ENCODE measurements around the gene AOPEP.

Gene AOPEP

GRCh38 chr9:94925751-94926430 lies 199.4 kb downstream of the AOPEP start:
- H3K27me3 ChIP-seq (ENCODE audit: control insufficient read depth, insufficient read depth, low read length) = no peaks in the 10 kb centered on the region
- H3K36me3 ChIP-seq (ENCODE audit: control insufficient read depth, insufficient read depth, low read length) = no peaks in the 10 kb centered on the region
- peaks cover 63% of the 10 kb centered on the region for H3K4me1 ChIP-seq (ENCODE audit: control insufficient read depth, insufficient read depth, low read length)
- H3K9ac ChIP-seq (ENCODE audit: low read length) = no peak overlapping the region
- H3K9me3 ChIP-seq (ENCODE audit: control insufficient read depth, low read length) = no peaks in the 10 kb centered on the region
- no peak overlapping the region for H3K4me3 ChIP-seq (ENCODE audit: low read length)

GRCh38 chr9:94926431-94926800 lies 199.9 kb downstream of the AOPEP start:
- H3K9ac ChIP-seq (ENCODE audit: low read length) = no peak overlapping the region
- H3K4me1 ChIP-seq (ENCODE audit: control insufficient read depth, insufficient read depth, low read length) = peaks cover 68% of the 10 kb centered on the region
- no peaks in the 10 kb centered on the region for H3K9me3 ChIP-seq (ENCODE audit: control insufficient read depth, low read length)
- H3K36me3 ChIP-seq (ENCODE audit: control insufficient read depth, insufficient read depth, low read length) = no peaks in the 10 kb centered on the region
- no peak overlapping the region for H3K4me3 ChIP-seq (ENCODE audit: low read length)
- no peaks in the 10 kb centered on the region for H3K27me3 ChIP-seq (ENCODE audit: control insufficient read depth, insufficient read depth, low read length)

- Histone ChIP-seq H3K27me3 (ENCODE audit: control insufficient read depth, insufficient read depth, low read length) (no peaks in the 10 kb centered on the region), H3K9me3 (ENCODE audit: control insufficient read depth, low read length) (no peaks in the 10 kb centered on the region), H3K4me3 (ENCODE audit: low read length) (no peak overlapping the region), H3K36me3 (ENCODE audit: control insufficient read depth, insufficient read depth, low read length) (no peaks in the 10 kb centered on the region), H3K9ac (ENCODE audit: low read length) (no peak overlapping the region), H3K4me1 (ENCODE audit: control insufficient read depth, insufficient read depth, low read length) (peaks cover 63% of the 10 kb centered on the region)
These were observed 200.7 kb downstream of the AOPEP start for GRCh38 chr9:94927048-94927761.

GRCh38 chr9:94927762-94928670 lies 201.5 kb downstream of the AOPEP start:
- no peak overlapping the region for H3K4me3 ChIP-seq (ENCODE audit: low read length)
- no peak overlapping the region for H3K9ac ChIP-seq (ENCODE audit: low read length)
- no peaks in the 10 kb centered on the region for H3K27me3 ChIP-seq (ENCODE audit: control insufficient read depth, insufficient read depth, low read length)
- no peaks in the 10 kb centered on the region for H3K36me3 ChIP-seq (ENCODE audit: control insufficient read depth, insufficient read depth, low read length)
- peaks cover 56% of the 10 kb centered on the region for H3K4me1 ChIP-seq (ENCODE audit: control insufficient read depth, insufficient read depth, low read length)
- H3K9me3 ChIP-seq (ENCODE audit: control insufficient read depth, low read length) = no peaks in the 10 kb centered on the region

GRCh38 chr9:94928691-94929368 lies 202.3 kb downstream of the AOPEP start:
- no peaks in the 10 kb centered on the region for H3K9me3 ChIP-seq (ENCODE audit: control insufficient read depth, low read length)
- peaks cover 55% of the 10 kb centered on the region for H3K4me1 ChIP-seq (ENCODE audit: control insufficient read depth, insufficient read depth, low read length)
- H3K36me3 ChIP-seq (ENCODE audit: control insufficient read depth, insufficient read depth, low read length) = no peaks in the 10 kb centered on the region
- no peak overlapping the region for H3K9ac ChIP-seq (ENCODE audit: low read length)
- no peaks in the 10 kb centered on the region for H3K27me3 ChIP-seq (ENCODE audit: control insufficient read depth, insufficient read depth, low read length)
- H3K4me3 ChIP-seq (ENCODE audit: low read length) = no peak overlapping the region

GRCh38 chr9:94929369-94929756 lies 202.9 kb downstream of the AOPEP start:
- no peaks in the 10 kb centered on the region for H3K27me3 ChIP-seq (ENCODE audit: control insufficient read depth, insufficient read depth, low read length)
- no peaks in the 10 kb centered on the region for H3K9me3 ChIP-seq (ENCODE audit: control insufficient read depth, low read length)
- H3K9ac ChIP-seq (ENCODE audit: low read length) = no peak overlapping the region
- peaks cover 55% of the 10 kb centered on the region for H3K4me1 ChIP-seq (ENCODE audit: control insufficient read depth, insufficient read depth, low read length)
- H3K36me3 ChIP-seq (ENCODE audit: control insufficient read depth, insufficient read depth, low read length) = no peaks in the 10 kb centered on the region
- no peak overlapping the region for H3K4me3 ChIP-seq (ENCODE audit: low read length)

GRCh38 chr9:94931036-94931633 lies 204.6 kb downstream of the AOPEP start:
- Histone ChIP-seq H3K27me3 (ENCODE audit: control insufficient read depth, insufficient read depth, low read length) (no peaks in the 10 kb centered on the region), H3K36me3 (ENCODE audit: control insufficient read depth, insufficient read depth, low read length) (no peaks in the 10 kb centered on the region), H3K4me3 (ENCODE audit: low read length) (no peak overlapping the region), H3K4me1 (ENCODE audit: control insufficient read depth, insufficient read depth, low read length) (peaks cover 47% of the 10 kb centered on the region), H3K9me3 (ENCODE audit: control insufficient read depth, low read length) (no peaks in the 10 kb centered on the region), H3K9ac (ENCODE audit: low read length) (no peak overlapping the region)

GRCh38 chr9:94931740-94932139 lies 205.2 kb downstream of the AOPEP start:
- Histone ChIP-seq H3K9me3 (ENCODE audit: control insufficient read depth, low read length) (no peaks in the 10 kb centered on the region), H3K9ac (ENCODE audit: low read length) (no peak overlapping the region), H3K36me3 (ENCODE audit: control insufficient read depth, insufficient read depth, low read length) (no peaks in the 10 kb centered on the region), H3K4me3 (ENCODE audit: low read length) (no peak overlapping the region), H3K4me1 (ENCODE audit: control insufficient read depth, insufficient read depth, low read length) (peaks cover 42% of the 10 kb centered on the region), H3K27me3 (ENCODE audit: control insufficient read depth, insufficient read depth, low read length) (no peaks in the 10 kb centered on the region)

GRCh38 chr9:94932652-94933510 lies 206.4 kb downstream of the AOPEP start:
- peaks cover 45% of the 10 kb centered on the region for H3K4me1 ChIP-seq (ENCODE audit: control insufficient read depth, insufficient read depth, low read length)
- no peak overlapping the region for H3K9ac ChIP-seq (ENCODE audit: low read length)
- H3K36me3 ChIP-seq (ENCODE audit: control insufficient read depth, insufficient read depth, low read length) = no peaks in the 10 kb centered on the region
- H3K27me3 ChIP-seq (ENCODE audit: control insufficient read depth, insufficient read depth, low read length) = no peaks in the 10 kb centered on the region
- H3K9me3 ChIP-seq (ENCODE audit: control insufficient read depth, low read length) = no peaks in the 10 kb centered on the region
- no peak overlapping the region for H3K4me3 ChIP-seq (ENCODE audit: low read length)

GRCh38 chr9:94933511-94933828 lies 207.0 kb downstream of the AOPEP start:
- Histone ChIP-seq H3K36me3 (ENCODE audit: control insufficient read depth, insufficient read depth, low read length) (no peaks in the 10 kb centered on the region), H3K4me1 (ENCODE audit: control insufficient read depth, insufficient read depth, low read length) (peaks cover 43% of the 10 kb centered on the region), H3K4me3 (ENCODE audit: low read length) (no peak overlapping the region), H3K27me3 (ENCODE audit: control insufficient read depth, insufficient read depth, low read length) (no peaks in the 10 kb centered on the region), H3K9me3 (ENCODE audit: control insufficient read depth, low read length) (no peaks in the 10 kb centered on the region), H3K9ac (ENCODE audit: low read length) (no peak overlapping the region)

- H3K9me3 ChIP-seq (ENCODE audit: control insufficient read depth, low read length) = no peaks in the 10 kb centered on the region
- no peaks in the 10 kb centered on the region for H3K36me3 ChIP-seq (ENCODE audit: control insufficient read depth, insufficient read depth, low read length)
- no peak overlapping the region for H3K9ac ChIP-seq (ENCODE audit: low read length)
- H3K27me3 ChIP-seq (ENCODE audit: control insufficient read depth, insufficient read depth, low read length) = no peaks in the 10 kb centered on the region
- H3K4me3 ChIP-seq (ENCODE audit: low read length) = no peak overlapping the region
- peaks cover 35% of the 10 kb centered on the region for H3K4me1 ChIP-seq (ENCODE audit: control insufficient read depth, insufficient read depth, low read length)
These were observed 208.4 kb downstream of the AOPEP start for GRCh38 chr9:94934816-94935328.
